GM12875 (cell line): ENCODE results near the gene UNC5B.

Experiments
- H3K4me3 ChIP-seq: one replicate; pipeline ENCODE4 v1.5.1; 2011; ENCODE audit warnings: low read depth, low read length, control low read depth
- CTCF ChIP-seq: IDR thresholded peaks from 2 replicates; pipeline ENCODE4 v1.5.1; 2011; ENCODE audit warnings: low read depth, mild to moderate bottlenecking, control low read depth, inconsistent platforms, low read length, moderate library complexity, borderline replicate concordance; ENCODE audit not compliant: insufficient read depth

UNC5B gene

DNA sequence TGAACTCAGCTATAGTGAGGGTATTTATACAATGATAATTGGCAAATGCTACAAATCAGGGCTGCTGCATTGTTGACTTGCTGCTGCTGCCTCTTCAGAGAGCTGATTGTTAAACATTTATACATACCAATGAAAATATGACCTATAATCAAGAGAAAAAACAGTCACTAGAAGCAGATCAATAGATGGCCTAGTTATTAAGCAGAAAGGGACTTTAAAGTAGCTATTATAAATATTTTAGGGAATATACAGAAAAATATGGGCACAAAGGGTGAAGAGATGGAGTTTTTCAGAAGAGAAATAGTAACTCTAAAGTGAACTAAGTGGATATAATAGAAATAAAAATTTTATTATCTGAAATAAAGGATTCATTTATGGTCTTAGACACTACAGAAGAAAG lies 14.4 kb upstream of the UNC5B start:
- no peak overlapping the region for H3K4me3 ChIP-seq
- TF ChIP-seq CTCF = no peak

DNA sequence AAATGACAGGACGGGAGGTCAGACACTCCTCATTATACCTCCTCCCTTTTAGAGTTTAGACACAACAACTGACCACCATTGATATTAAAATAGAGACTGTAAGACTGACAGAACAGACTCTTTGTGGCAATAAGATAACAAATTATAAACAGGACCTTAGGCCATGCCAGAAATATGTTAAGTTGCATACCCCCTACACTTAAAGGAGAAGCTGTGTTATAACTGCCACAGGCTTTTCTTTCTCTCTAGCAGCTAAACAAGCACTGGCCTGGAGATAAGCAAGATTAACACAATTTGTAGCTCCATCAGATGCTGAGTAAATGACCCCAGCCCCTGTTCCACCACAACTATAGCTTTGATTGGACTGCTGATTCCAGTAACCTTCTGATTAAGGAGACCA lies 10.5 kb upstream of the UNC5B start:
- TF ChIP-seq CTCF = no peak
- no peak overlapping the region for H3K4me3 ChIP-seq

DNA sequence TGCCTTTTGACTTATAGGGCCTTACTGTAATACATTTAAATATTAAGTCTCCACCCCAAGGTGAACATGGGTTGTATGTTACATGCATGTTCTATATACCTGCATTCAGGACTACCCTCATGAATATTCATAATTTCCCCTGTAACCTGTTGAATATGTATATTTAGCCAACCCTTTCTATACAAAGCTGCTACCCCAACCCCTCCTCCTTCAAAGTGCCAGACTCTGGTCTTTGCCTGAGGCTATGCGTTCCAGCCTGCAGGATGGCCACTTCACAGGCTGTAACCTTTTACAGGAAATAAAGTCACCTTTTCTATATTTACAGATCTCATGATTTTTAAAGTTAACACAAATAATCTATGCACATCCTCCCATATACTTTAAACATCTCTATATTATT lies 10.1 kb upstream of the UNC5B start:
- no peak overlapping the region for H3K4me3 ChIP-seq
- no peak for TF ChIP-seq CTCF

- no peak overlapping the region for H3K4me3 ChIP-seq
- TF ChIP-seq CTCF = no peak
Observed at GRCh38 chr10:71203124-71203523, 9.2 kb upstream of the UNC5B start.

GRCh38 chr10:71203716-71204115 lies 8.7 kb upstream of the UNC5B start:
- TF ChIP-seq CTCF = no peak

GRCh38 chr10:71204746-71205145 lies 7.6 kb upstream of the UNC5B start:
- H3K4me3 ChIP-seq = no peak overlapping the region
- no peak for TF ChIP-seq CTCF

More at GRCh38 chr10:71203716-71204115, 8.7 kb upstream of the UNC5B start:
- no peak overlapping the region for H3K4me3 ChIP-seq

GRCh38 chr10:71205468-71205867 lies 6.9 kb upstream of the UNC5B start:
- TF ChIP-seq CTCF = no peak

More at GRCh38 chr10:71205468-71205867, 6.9 kb upstream of the UNC5B start:
- H3K4me3 ChIP-seq = no peak overlapping the region
